Activated CD4-positive, alpha-beta T cell treated with anti-CD3 and anti-CD28 coated beads for 48 hours (primary cell): Measurements from ENCODE around the gene UTY.

Experiments used
- DNase-seq: peaks from one replicate; pipeline ENCODE4 v3.0.0-alpha.2; 2020

The UTY gene

DNA sequence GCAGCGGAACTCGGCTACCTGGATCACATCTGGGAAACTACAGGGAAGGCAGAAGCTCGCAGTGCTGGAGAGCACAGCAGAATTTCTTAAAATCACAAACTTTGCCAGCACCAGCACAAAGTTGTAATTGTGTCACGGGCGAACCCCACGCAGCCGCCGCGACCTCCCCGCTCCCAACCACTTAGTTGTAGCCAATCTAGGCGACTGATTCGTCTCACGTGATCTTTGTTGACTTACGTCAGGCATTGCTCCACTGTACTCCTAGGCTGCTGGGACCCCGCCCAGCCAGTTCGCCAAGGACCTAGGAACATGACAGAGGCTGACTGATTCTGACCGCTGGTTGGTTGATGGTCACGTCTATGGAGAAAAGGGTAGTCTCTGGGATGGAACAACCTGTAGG lies at the start of gene UTY:
Gene UTY (minus strand): TSS at position 206 of the 400 bp plus-strand sequence. CDS start 368 bp downstream, outside the sequence.
- peak; percentile 80 for DNase-seq

DNA sequence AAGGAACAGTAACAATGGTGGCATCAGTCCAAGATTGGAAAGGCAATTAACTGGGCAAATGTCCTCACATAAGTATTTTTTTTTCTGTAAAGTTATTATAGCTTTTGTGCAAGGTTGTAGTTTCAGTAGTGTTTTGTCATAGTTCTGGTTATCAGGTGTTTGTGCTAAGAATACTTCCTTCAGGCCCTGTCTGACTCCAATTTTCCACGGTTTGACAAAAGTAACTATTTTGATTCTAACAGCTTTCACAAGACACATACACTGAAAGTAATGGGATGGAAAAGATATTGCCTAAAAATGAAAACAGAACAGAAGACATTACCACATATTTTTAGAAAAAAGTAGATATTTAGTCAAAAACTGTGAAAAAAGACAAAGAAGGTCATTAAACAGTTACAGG lies 40.6 kb upstream of the UTY start:
- no peak for DNase-seq

DNA sequence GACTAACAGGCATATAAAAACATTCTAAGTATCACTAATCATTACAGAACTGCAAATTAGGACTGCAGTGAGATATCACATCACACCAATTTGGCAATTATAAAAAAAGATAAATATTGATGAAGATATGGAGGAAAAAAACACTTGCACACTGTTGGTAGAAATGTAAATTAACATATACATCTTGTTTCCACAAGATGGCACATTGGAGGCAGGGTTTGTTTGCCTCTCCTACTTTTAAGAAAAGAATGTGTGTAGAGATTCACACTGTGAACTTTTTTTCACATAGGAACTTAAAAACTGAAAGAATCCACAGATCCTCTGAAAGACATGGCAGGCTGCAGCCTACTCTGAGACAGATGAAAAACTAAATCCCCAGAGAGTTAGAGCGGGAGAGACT lies 21.4 kb upstream of the UTY start:
- DNase-seq: no peak

GRCh38 chrY:13493737-13494136 lies 13.9 kb upstream of the UTY start:
- DNase-seq: no peak

DNA sequence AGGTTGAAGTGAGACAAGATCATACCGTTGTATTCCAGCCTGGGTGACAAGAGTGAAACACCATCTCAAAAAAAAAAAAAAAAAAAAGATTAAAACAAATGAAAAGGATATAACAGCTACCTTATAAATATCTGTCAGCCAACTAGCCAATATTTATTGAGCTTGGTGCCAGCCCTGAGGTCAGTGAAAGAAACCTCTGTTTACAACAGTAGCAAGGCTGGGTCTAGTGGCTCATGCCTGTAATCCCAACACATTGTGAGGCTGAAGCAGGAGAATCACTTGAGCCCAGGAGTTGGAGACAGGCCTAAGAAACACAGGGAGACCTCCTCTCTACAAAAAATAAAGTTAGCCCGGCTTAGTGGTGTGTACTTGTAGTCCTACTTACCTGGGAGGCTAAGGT lies 12.6 kb upstream of the UTY start:
- DNase-seq: no peak

DNA sequence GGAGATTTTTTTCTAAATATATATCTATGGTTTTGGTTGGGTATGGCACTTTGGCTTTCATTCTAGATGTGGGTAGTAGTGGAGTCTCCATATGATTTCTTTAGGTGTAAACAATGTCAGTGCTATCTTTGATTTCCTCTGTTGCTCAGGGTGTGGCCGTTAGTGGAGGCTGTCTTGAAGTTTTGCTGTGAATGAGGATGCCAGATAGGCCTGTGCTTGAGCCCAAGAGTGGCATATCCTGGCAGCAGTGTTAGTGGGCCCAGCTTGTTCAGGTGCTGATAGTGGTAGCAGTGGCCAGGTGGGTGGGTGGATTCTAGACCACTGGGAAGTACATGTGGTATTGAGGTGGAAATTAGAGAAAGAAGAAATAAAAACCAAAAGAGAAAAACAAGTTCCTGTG lies 8.9 kb upstream of the UTY start:
- DNase-seq: no peak

- peak; percentile 70 for DNase-seq
These were observed 617 bp downstream of the UTY start for GRCh38 chrY:13479121-13479711.

- DNase-seq: peak; percentile 45
These were observed 1.6 kb downstream of the UTY start for GRCh38 chrY:13478126-13478785.

- no peak for DNase-seq
These were observed 4.8 kb downstream of the UTY start for GRCh38 chrY:13474997-13475396.

GRCh38 chrY:13451572-13451971 lies 28.3 kb downstream of the UTY start:
- DNase-seq: no peak

DNA sequence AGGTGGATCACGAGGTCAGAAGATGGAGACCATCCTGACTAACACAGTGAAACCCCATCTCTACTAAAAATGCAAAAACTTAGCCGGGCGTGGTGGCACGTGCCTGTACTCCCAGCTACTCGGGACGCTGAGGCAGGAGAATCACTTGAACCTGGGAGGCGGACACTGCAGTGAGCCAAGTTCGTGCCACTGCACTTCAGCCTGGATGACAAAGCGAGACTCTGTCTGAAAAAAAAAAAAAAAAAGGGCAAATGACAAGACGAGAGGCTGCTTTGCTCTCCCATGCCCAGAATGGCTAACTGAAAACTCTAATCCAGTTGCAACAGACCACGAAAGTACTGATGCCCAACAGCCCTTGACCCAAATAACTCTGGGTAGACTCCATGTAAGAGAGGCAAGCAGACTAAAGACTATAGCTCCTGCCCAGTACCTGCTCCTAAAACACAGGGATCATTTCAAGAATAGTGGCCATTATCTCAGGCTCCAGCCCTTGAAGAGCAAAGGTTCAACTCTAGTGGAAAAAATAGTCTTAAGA lies 29.2 kb downstream of the UTY start:
- DNase-seq: no peak

DNA sequence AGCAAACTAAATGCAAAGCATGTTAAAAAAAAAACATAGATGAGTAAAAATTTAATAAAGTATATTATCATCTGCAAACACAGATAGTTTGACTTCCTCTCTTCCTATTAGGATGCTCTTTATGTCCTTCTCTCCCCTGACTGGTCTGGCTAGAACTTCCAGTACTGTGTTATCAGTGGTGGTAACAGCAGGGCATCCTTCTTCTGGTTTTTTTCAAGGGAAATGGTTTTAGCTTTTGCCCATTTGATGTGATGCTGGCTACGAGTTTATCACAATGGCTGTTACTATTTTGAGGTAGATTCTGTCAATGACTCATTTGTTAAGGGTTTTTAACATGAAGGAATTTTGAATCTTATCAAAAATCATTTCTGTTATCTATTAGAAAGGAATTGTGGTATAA lies 34.3 kb downstream of the UTY start:
- no peak for DNase-seq

DNA sequence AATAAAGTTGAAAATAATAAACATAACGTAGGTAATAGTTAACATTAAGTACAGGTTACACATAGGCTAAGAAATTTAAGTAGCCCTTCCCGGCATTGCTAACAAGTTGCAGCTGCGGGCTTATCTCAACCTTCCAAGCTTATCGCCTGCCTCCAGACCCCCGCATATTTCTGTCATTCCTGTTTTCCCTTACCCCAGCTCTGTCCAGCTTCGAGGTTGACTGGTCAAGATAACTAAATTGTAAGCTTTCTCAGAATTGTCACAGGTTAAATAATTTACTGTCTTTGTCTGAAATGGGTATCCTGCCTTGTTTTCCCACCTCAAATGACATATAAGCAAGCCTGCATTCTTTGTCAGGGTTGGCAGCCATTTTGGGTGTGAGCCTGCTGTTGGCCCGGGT lies 36.7 kb downstream of the UTY start:
- no peak for DNase-seq

- DNase-seq: no peak
These were observed 39.0 kb downstream of the UTY start for GRCh38 chrY:13440811-13441210.

GRCh38 chrY:13435968-13436937 lies 43.6 kb downstream of the UTY start:
- peak; percentile 62 for DNase-seq

GRCh38 chrY:13435206-13435967 lies 44.4 kb downstream of the UTY start:
- DNase-seq: no peak

GRCh38 chrY:13432293-13433025 lies 47.4 kb downstream of the UTY start:
- DNase-seq: no peak

DNA sequence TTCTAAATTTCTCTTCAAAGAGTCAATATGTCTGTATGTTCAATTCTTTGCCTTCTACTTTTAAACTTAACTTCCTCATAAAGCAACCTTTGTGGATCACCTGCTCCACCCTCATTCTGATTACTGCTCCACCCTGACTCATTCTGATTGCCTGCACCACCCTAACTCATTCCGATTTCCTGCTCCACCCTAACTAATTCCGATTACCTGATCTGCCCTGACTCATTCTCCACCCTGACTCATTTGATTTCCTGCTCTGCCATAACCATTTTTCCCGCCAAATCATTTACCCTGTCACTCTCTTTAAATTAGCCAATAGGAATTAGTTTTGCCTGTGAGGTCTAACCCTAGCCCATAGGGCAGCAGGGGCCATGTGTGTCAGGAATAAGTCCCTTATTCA lies 50.3 kb downstream of the UTY start:
- no peak for DNase-seq

- DNase-seq: no peak
These were observed 56.5 kb downstream of the UTY start for GRCh38 chrY:13423281-13423732.

- DNase-seq: no peak
These were observed 62.8 kb downstream of the UTY start for GRCh38 chrY:13416869-13417661.

DNA sequence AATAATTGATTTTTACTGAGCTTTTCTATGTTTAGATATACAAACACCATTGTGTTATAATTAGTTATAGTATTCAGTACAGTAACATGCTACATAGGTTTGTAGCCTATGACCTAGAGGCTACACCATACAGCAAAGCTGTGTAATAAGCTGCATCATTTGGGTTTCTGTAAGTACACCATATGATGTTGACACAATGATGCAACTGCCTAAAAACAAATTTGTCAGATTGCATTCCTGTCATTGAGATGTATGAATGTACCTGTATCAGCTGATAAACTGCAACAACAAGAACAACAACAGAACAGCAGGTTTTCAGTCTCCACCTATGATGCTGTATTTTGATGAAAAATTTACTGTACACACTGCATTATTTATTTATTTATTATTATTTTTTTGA lies 64.3 kb downstream of the UTY start:
- no peak for DNase-seq
